Amniotic stem cell (primary cell): ENCODE results near the gene GYS1.
"Not testable (repeated sequence)": the region's sequence is repeated elsewhere in the genome, so short reads cannot be mapped to it uniquely, and the experiment has no call there.

Experiments
- DNase-seq: peaks from one replicate; lab custom pipeline; 2025; lab: John Stamatoyannopoulos, UW

GYS1 gene

GRCh38 chr19:48938256-48938655 is 54.9 kb downstream of the GYS1 start:
- no peak for DNase-seq

GRCh38 chr19:48935864-48936263 is 57.2 kb downstream of the GYS1 start:
- DNase-seq, result no peak

GRCh38 chr19:48934837-48935236 is 58.3 kb downstream of the GYS1 start:
- no peak for DNase-seq

- DNase-seq, result peak; percentile 28
Observed at GRCh38 chr19:48933382-48933932, 59.7 kb downstream of the GYS1 start, which contains the start of gene DHDH. Gene DHDH (plus strand): TSS chr19:48933699. CDS start chr19:48933722, 23 bp downstream.

- DNase-seq, result no peak
Observed at GRCh38 chr19:48928164-48929025, 64.7 kb downstream of the GYS1 start.

GRCh38 chr19:48927692-48928091 is 65.4 kb downstream of the GYS1 start:
- DNase-seq, result not testable (repeated sequence)

- DNase-seq, result peak; percentile 77
Observed at GRCh38 chr19:48926909-48927308, 66.2 kb downstream of the GYS1 start.

GRCh38 chr19:48925890-48926289 is 67.2 kb downstream of the GYS1 start:
- not testable (repeated sequence) for DNase-seq

GRCh38 chr19:48925240-48925843 is 67.8 kb downstream of the GYS1 start:
- DNase-seq, result peak; percentile 29

GRCh38 chr19:48922548-48923490 is 70.3 kb downstream of the GYS1 start:
- DNase-seq, result no peak

- DNase-seq, result no peak
Observed at GRCh38 chr19:48921721-48922500, 71.2 kb downstream of the GYS1 start.

- DNase-seq, result no peak
Observed at GRCh38 chr19:48920949-48921348, 72.2 kb downstream of the GYS1 start.

GRCh38 chr19:48919271-48919670 is 73.8 kb downstream of the GYS1 start:
- not testable (repeated sequence) for DNase-seq

GRCh38 chr19:48918801-48919247 is 74.3 kb downstream of the GYS1 start:
- no peak for DNase-seq
